Pancreas (tissue), 10 donors: ENCODE measurements around the gene BTN1A1. TPM values are rescaled to one million over a fixed set of nuclear protein-coding genes. Genes with fewer than 3 reads are reported as not detected.

ENCODE experiments used
- ATAC-seq, 4 donors: fragments of 200-7000 bp; cut with Tn5 transposase; one replicate each; pipeline versions ENCODE4 v1.8.0 to v1.9.1; 2020; ENCODE audit warnings: mild to moderate bottlenecking in 4 of 4, moderate library complexity in 4 of 4
- DNase-seq, 6 donors: peaks; one replicate each; pipeline ENCODE4 v3.0.0-alpha.2; 2020
- FAIRE-seq: peaks from 2 replicates; lab custom pipeline; 2012; peaks lifted over from hg19 to GRCh38; lab: Jason Lieb, UNC
- H3K27ac ChIP-seq, 4 donors: fragments of 200-600 bp; sonication (generic); 1 replicate in 3 of 4; 2 replicates in 1 of 4; pipeline versions ENCODE4 v1.5.0 to v1.8.0; 2020
- H3K27me3 ChIP-seq, 4 donors: fragments of 200-600 bp; one replicate each; pipeline ENCODE4 v1.8.0; 2021
- H3K36me3 ChIP-seq, 3 donors: fragments of 200-600 bp; sonication (generic) in 1 of 3; one replicate each; pipeline versions ENCODE4 v1.5.0 to v1.8.0; 2020 to 2021
- H3K4me1 ChIP-seq, 3 donors: fragments of 200-600 bp; one replicate each; pipeline ENCODE4 v1.8.0; 2021
- H3K4me3 ChIP-seq, 4 donors: fragments of 200-600 bp; sonication (generic) in 2 of 4; one replicate each; pipeline versions ENCODE4 v1.5.0 to v1.8.0; 2020 to 2021
- H3K9me3 ChIP-seq, 4 donors: fragments of 200-600 bp; one replicate each; pipeline ENCODE4 v1.8.0; 2021
- WGBS, 2 donors: extraction: QIAGEN DNeasy Blood & Tissue Kit; methylation state at CpG; one replicate each; pipeline ENCODE4 v1.1.7; 2013; 5-methylcytosine and 5-hydroxymethylcytosine counted together
- intact Hi-C, 3 donors: fragments of 100-400 bp; cut with DNase I; formaldehyde crosslinking; loops; one replicate each; pipeline versions ENCODE4 v1.11.1 to v1.14.2; 2022
- polyA plus RNA-seq, 2 donors: library from polyadenylated mRNA; stranded (reverse); fragments of 200-250 nt; gene quantifications; one replicate each; pipeline ENCODE4 v1.2.3, GENCODE V29; 2013
- total RNA-seq, 6 donors: library from RNA; stranded (reverse); fragmentation: NEBNext Ultra II Directional in 4 of 6; extraction: Animal tissue kit (Norgen Biotek cat#: 25700) in 4 of 6; gene quantifications; one replicate each; pipeline versions ENCODE4 v1.2.1 to v1.2.4, GENCODE V29; 2021 to 2023
- TF ChIP-seq, protein P1 (sequence below), 4 donors: fragments of 200-600 bp; sonication (generic) in 3 of 4; IDR thresholded peaks; one replicate each; pipeline versions ENCODE4 v1.5.0 to v1.8.0; 2021; ENCODE audit warnings: antibody characterized with exemption in 4 of 4
- donor health status: healthy with polysubstance abuse.
- donor health status: DM: no; HTN: no; CAD: no; lungs with moderate emphysema.
- donor health status: DM: no; HTN: no; CAD: no.
- donor health status: control.
- donor health status: control.
- donor health status: Bipolar disorder and iron deficiency.
- donor health status: DM: yes; HTN: yes; CAD: no.
- donor health status: DM: no; HTN: no; CAD: no.
- donor health status: DM: no; HTN: no; CAD: no.
- donor health status: DM: yes; HTN: yes; CAD: no.

The BTN1A1 gene
- total and polyA plus RNA-seq, 8 donors = not detected

DNA sequence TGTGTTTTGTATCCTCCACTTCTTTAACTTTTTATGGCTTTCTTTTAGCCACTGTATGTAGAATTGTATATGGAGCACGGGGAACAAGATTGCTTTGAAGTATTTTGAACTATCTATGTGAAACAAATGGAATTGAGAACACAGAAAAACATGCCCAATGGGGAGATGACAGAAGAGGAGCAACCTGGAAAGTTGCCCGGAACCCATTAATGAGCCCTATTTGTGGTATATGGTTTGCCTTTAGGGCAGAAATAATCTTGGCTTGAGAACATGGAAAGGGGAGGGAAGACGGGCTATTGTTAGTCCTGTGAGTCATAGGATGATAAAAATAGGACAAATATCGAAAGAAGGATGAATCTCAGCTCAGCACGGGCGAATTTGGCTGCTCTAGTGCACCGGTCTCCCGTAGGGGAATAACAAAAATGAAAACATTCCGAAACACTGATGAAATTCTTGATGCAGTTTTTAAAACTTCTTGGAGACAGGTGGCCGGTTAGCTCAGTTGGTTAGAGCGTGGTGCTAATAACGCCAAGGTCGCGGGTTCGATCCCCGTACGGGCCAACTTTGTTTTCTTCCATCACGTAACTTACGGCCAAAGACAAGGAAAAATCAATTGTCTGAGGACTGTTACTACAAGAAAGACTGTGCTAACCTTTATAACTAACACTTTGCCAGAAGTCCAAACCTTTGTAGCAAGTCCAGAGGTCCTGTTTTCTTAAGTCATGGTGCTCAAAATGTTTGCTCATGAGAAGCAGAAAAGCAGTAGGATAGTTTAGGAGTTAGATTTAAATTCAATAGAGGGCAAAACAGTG lies 53.7 kb downstream of the BTN1A1 start:
- peaks cover 0 to 3% (median 0%) of the 10 kb centered on the region in 3 donors for H3K4me1 ChIP-seq
- ATAC-seq (peak; percentile 78 to 84 (median 82)), DNase-seq (peak; percentile 61 to 88 (median 82)), FAIRE-seq (no peak)
- H3K27ac ChIP-seq = peak overlapping the region in 3 of 4 donors; percentile 23 to 41 (median 41)
- intact Hi-C loops = no loop called here
- TF ChIP-seq, protein P1, sequence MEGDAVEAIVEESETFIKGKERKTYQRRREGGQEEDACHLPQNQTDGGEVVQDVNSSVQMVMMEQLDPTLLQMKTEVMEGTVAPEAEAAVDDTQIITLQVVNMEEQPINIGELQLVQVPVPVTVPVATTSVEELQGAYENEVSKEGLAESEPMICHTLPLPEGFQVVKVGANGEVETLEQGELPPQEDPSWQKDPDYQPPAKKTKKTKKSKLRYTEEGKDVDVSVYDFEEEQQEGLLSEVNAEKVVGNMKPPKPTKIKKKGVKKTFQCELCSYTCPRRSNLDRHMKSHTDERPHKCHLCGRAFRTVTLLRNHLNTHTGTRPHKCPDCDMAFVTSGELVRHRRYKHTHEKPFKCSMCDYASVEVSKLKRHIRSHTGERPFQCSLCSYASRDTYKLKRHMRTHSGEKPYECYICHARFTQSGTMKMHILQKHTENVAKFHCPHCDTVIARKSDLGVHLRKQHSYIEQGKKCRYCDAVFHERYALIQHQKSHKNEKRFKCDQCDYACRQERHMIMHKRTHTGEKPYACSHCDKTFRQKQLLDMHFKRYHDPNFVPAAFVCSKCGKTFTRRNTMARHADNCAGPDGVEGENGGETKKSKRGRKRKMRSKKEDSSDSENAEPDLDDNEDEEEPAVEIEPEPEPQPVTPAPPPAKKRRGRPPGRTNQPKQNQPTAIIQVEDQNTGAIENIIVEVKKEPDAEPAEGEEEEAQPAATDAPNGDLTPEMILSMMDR (IDR thresholded peaks at IDR 0.05) = no peak
- H3K27me3 ChIP-seq = no peaks in the 10 kb centered on the region
- H3K4me3 ChIP-seq = peak overlapping the region in 3 of 4 donors; percentile 0 to 41 (median 29)
- no peaks in the 10 kb centered on the region for H3K36me3 ChIP-seq
- H3K9me3 ChIP-seq = no peaks in the 10 kb centered on the region
- 0% methylated on average over 19 of the region's 19 CpGs for whole genome bisulfite sequencing, 2 donors

DNA sequence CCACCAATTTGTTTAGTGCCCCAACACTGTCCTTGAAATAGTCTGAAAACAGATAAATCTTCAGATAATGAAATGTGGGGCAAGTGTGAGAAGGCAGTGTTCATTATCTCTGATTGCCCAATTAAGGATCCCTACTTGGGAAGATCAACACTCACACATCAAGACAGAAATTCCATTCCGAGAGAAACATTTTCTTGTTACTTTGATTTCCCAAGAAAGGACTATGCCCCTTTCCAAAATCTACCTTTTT lies 54.3 kb downstream of the BTN1A1 start:
- H3K4me1 ChIP-seq = peaks cover 0 to 3% (median 0%) of the 10 kb centered on the region in 3 donors
- 0 to 3% methylated on average over 1 of the region's 1 CpG for WGBS, 2 donors
- peak overlapping the region in 2 of 4 donors; percentile 18 to 30 for H3K4me3 ChIP-seq
- TF ChIP-seq, protein P1 (IDR thresholded peaks at IDR 0.05) = no peak
- no peak for DNase-seq
- H3K27ac ChIP-seq = peak overlapping the region in 2 of 4 donors; percentile 23 to 41
- H3K36me3 ChIP-seq = no peaks in the 10 kb centered on the region
- no peak for ATAC-seq
- FAIRE-seq = no peak
- intact Hi-C loops = no loop called here
- no peaks in the 10 kb centered on the region for H3K27me3 ChIP-seq
- H3K9me3 ChIP-seq = no peaks in the 10 kb centered on the region

GRCh38 chr6:26554697-26555504 lies 54.8 kb downstream of the BTN1A1 start:
- H3K4me1 ChIP-seq = peaks cover 0 to 3% (median 0%) of the 10 kb centered on the region in 3 donors
- WGBS, 2 donors = 9 to 10% methylated on average over 27 of the region's 27 CpGs
- no peaks in the 10 kb centered on the region for H3K27me3 ChIP-seq
- no peaks in the 10 kb centered on the region for H3K9me3 ChIP-seq
- ATAC-seq = peak; percentile 13 to 26 (median 18)
- TF ChIP-seq, protein P1 (IDR thresholded peaks at IDR 0.05) = no peak
- peak overlapping the region in 3 of 4 donors; percentile 23 to 35 (median 27) for H3K27ac ChIP-seq
- no peaks in the 10 kb centered on the region for H3K36me3 ChIP-seq
- intact Hi-C loops = no loop called here
- DNase-seq = peak in 1 of 6 donors; percentile 40
- H3K4me3 ChIP-seq = peak overlapping the region in 2 of 4 donors; percentile 18 to 30
- no peak for FAIRE-seq

- H3K36me3 ChIP-seq = no peaks in the 10 kb centered on the region
- no peak overlapping the region for H3K27ac ChIP-seq
- H3K9me3 ChIP-seq = no peaks in the 10 kb centered on the region
- peaks cover 0 to 3% (median 0%) of the 10 kb centered on the region in 3 donors for H3K4me1 ChIP-seq
- no peak for FAIRE-seq
- TF ChIP-seq, protein P1 (IDR thresholded peaks at IDR 0.05) = no peak
- no peak overlapping the region for H3K4me3 ChIP-seq
- no peak for ATAC-seq
- intact Hi-C loops = no loop called here
- DNase-seq = no peak
- H3K27me3 ChIP-seq = no peaks in the 10 kb centered on the region
- 52 to 58% methylated on average over 19 of the region's 19 CpGs for WGBS, 2 donors
These were observed 55.6 kb downstream of the BTN1A1 start for GRCh38 chr6:26555505-26556262.
